Epithelial cell of prostate (primary cell): ENCODE data around the gene ASAH2.
"Not testable (repeated sequence)": the region's sequence is repeated elsewhere in the genome, so short reads cannot be mapped to it uniquely, and the experiment has no call there.

Experiments used
- DNase-seq: peaks from one replicate; pipeline ENCODE4 v3.0.0-alpha.2; 2011; ENCODE audit warnings: low read depth, low spot score
- H3K27ac ChIP-seq: fragments of 450-650 bp; 2 replicates; pipeline ENCODE4 v1.5.1; 2017; ENCODE audit warnings: mild to moderate bottlenecking

Gene ASAH2

DNA sequence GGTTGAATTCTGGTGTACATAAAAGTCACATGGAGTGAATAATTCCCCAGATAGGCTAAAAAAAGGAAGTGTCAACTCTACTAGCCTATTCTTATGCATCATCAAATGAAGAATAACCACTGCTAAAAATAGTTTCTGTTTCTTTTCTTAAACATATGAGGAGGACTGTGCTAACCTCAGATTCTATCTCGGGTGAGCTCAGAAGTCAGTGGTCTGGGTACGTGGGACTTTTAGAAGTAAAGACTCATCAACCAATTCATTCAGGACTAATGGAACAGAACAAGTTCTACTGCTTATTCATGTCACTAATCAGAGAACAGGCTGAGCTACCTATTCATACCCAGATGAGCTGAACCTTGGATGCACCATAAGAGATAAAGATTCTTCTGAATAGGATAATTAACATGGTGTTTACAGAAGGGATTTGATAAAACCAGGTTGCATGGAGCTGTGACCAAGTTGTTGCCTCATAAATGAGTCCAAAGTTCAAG, 9.5 kb upstream of the ASAH2 start:
- DNase-seq = peak; percentile 37
- no peak overlapping the region for H3K27ac ChIP-seq

GRCh38 chr10:50254479-50254878, 3.2 kb upstream of the ASAH2 start:
- DNase-seq = no peak
- H3K27ac ChIP-seq = no peak overlapping the region

GRCh38 chr10:50250096-50250854, 1.0 kb downstream of the ASAH2 start:
- DNase-seq = no peak

GRCh38 chr10:50248598-50248997, 2.7 kb downstream of the ASAH2 start:
- no peak overlapping the region for H3K27ac ChIP-seq
- DNase-seq = no peak

More at GRCh38 chr10:50250096-50250854, 1.0 kb downstream of the ASAH2 start:
- no peak overlapping the region for H3K27ac ChIP-seq

GRCh38 chr10:50248062-50248461, 3.3 kb downstream of the ASAH2 start:
- H3K27ac ChIP-seq = no peak overlapping the region
- DNase-seq = no peak

DNA sequence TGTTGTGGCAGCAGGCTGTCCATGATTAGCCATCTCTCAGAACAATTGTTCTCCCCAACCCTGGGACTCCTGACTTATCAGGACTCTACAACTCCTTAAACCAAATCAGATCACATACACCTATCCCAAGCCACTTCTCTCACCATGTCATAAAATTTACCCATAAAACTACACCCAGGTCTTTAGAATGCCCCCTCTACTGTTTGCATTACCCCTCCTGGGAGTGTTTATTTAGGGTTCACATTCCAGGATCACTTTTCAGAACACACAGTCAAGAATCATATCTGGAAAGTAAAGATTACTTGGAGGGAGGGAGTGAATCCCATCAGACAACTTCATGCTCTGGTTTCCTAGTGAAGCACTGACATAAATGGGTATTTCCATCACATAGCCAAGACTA, 7.1 kb downstream of the ASAH2 start:
- no peak for DNase-seq
- no peak overlapping the region for H3K27ac ChIP-seq

GRCh38 chr10:50242777-50243176, 8.5 kb downstream of the ASAH2 start:
- no peak for DNase-seq
- H3K27ac ChIP-seq = no peak overlapping the region

DNA sequence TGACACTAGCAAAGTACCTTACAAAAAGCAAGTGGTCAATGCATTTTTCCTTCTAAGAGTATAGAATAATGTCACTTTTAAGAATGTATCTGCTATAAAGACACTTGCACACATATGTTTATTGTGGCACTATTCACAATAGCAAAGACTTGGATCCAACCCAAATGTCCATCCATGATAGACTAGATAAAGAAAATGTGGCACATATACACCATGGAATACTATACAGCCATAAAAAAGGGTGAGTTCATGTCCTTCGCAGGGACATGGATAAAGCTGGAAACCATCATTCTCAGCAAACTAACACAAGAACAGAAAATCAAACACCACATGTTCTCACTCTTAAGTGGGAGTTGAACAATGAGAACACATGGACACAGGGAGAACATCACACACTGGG, 9.8 kb downstream of the ASAH2 start:
- not testable (repeated sequence) for DNase-seq, H3K27ac ChIP-seq

DNA sequence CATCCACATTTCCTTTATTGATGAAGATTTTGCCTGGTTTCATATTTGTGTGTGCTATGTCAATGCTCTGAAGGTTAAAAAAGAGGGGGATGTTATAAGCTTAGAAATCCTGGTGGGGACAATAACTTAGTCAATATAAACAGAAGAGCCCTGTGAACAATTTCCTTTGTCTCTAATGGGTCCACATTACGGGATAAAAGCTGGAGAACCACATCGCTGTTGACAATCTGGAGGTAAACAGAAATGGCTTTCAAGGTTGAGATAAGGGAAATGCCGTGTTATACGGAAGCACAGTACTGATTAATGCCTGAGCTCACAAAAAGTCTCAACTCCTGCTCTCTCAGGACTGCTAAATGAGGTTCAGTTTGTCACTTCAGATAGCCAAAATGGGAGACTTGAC, 16.8 kb downstream of the ASAH2 start:
- no peak for DNase-seq
- H3K27ac ChIP-seq = no peak overlapping the region

- no peak for DNase-seq
- no peak overlapping the region for H3K27ac ChIP-seq
These were observed 19.1 kb downstream of the ASAH2 start for GRCh38 chr10:50232261-50232639.

DNA sequence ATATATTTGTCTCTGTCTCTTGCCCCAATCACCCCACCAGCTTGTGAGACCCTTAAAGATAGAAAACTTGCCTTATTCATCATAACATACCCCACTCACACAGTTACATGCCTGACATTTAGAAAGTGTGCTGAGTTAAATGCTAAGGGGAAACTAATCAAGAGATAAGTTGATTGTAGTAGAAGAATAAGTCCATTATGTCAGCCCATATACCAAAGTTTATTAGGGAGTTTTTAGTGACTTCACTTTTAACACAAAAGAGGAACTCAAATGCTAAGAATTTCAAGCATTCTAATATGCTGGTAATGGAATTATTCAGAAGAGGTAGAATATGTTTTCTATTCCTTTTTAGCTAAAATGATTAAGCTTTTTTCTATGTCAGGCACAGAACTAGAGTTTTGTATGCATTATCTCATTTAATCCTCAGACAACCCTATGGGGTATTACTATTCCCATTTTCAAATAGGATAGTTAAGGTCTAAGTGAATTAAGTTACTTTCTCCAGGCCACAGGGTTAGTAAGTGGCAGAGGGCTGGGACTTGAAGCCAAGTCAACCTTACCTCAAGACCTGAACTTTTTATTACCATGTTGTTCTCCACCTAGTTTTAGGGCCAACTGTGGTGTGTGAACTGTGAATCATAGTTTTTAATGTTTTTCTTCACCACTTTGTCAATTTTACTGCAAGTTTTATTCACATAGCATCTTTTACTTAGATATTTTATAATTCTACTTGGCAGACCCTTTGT, 19.6 kb downstream of the ASAH2 start:
- no peak for DNase-seq
- H3K27ac ChIP-seq = no peak overlapping the region

DNA sequence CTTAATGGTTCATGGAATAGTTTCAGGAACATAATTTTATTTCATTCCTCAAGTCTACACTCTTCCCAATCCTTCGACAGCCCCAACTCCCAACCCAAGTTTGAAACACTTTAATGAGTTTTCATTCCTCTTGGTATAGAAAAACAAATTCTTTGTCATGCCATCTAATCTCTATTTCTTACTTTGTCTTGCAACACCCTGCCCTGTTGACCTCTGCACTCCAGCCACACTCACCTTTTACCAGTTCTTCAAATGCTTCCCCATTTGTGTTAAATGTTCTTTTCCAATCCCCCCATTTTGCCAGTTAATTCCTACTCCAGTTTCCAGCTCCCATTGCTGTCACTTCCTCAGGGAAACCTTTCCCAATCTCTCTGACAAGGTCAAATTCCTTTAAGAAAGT, 21.9 kb downstream of the ASAH2 start:
- H3K27ac ChIP-seq = no peak overlapping the region
- DNase-seq = no peak

DNA sequence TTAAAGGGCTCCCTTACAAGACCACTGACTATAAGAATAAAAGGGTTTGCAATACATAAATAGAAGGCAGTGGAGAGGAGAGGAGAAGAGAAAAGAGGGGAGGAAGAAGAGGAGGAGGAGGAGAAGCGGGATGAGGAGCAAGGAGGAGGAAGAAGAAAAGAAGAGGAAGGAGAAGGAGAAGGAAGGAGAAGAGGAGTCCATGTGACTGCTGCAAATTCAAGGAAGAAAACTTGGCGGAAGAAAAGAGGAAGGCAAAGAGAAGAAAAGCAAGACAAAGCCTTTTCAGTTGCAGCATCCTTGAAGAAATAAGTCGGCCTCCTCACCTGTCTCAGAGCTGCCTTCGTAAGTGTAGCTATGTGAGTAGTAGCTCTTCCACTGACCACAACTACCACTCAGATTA, 22.6 kb downstream of the ASAH2 start:
- H3K27ac ChIP-seq = no peak overlapping the region
- DNase-seq = no peak

DNA sequence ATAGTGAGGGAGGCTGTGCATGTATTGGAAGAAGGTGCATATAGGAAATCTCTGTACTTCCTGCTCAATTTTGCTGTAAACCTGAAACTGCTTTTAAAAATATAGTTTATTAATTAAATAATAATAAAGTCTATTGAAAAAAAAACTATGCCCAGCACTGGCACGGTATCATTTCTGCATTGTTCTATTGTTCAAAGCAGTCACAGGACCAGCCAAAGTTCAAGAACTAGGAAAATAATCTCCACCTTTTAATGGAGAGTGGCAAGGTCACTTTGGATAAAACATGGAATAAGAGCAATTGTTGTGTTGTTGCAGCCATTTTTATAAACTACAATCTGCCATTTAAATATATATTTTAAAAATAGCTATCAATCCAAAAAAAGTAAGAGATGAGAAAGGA, 24.7 kb downstream of the ASAH2 start:
- DNase-seq = no peak
- no peak overlapping the region for H3K27ac ChIP-seq

DNA sequence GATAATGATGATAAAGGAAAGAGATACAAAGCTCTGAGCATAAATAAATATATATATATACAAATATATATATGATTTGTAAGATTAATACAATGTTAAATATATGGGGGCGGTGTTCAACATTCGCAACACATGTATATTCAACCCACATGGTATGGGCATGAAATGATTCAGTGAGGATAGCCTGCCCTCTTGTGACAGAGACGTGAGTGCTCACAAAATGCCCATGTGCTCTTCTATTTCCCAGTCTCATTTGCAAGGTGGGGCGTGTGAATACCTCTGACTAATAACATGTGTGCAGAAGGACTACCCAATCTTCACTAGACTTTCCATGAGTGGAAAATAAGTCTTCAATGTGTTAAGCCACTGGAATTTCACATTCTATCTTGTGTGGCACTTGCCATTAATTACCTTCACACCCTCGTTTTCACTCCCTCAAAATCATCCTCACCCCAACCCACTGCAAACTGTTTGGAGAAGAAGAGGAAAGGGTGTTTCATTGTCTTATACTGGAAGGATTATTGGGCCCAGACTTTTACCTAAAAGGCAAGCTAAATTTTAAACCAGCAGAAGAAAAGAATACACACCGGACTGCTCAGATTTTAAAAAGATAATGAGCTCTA, 26.9 kb downstream of the ASAH2 start:
- H3K27ac ChIP-seq = no peak overlapping the region
- peak; percentile 58 for DNase-seq

GRCh38 chr10:50222199-50222598, 29.1 kb downstream of the ASAH2 start:
- no peak overlapping the region for H3K27ac ChIP-seq
- DNase-seq = no peak

DNA sequence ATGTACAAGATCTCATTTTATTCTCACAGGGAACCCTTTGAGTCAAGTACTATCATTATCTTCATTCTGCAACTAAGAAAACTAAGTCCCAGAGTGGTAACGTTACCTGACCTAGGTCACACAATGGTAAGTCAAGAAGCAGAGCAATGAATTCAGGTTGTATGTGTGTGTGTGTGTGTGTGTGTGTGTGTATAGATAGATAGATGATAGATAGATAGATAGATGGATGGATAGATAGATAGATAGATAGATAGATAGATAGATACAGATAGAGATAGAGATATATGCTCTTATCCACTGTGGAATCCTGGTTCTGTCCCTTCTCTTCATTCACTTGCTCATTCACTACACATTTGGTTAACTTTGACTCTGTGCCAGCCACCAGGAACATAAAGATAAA, 29.8 kb downstream of the ASAH2 start:
- H3K27ac ChIP-seq = no peak overlapping the region
- no peak for DNase-seq

- H3K27ac ChIP-seq = no peak overlapping the region
- no peak for DNase-seq
These were observed 31.7 kb downstream of the ASAH2 start for GRCh38 chr10:50219646-50220045.

- no peak for DNase-seq
- no peak overlapping the region for H3K27ac ChIP-seq
These were observed 32.1 kb downstream of the ASAH2 start for GRCh38 chr10:50219200-50219599.

- DNase-seq = no peak
- no peak overlapping the region for H3K27ac ChIP-seq
These were observed 34.4 kb downstream of the ASAH2 start for GRCh38 chr10:50216894-50217293.

DNA sequence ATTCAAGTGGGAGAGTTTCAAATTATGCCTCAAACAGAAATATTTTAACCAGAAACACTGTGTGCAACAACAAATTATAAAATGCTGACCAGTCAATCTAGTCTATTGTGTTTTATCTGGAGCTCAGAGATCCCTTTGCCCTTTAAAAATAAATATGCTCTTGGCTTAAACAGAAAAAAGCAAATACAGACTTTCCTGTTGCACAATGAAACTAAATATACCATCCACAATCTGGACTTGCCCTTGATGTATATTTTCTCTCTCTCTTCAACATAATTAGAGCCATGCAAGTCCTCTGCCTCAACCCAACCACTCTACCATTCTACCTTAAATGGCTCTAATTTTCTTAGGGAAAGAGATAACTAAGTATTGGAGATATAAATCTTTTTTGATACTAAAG, 34.9 kb downstream of the ASAH2 start:
- no peak for DNase-seq
- no peak overlapping the region for H3K27ac ChIP-seq
